Panc1 (cell line): ENCODE measurements around the gene RAI14. TPM values are rescaled to one million over a fixed set of nuclear protein-coding genes. Genes with fewer than 3 reads are reported as not detected.

Experiments used
- ATAC-seq: fragments of 200-7000 bp; cut with Tn5 transposase; 2 replicates; pipeline ENCODE4 v1.9.1; 2020; ENCODE audit warnings: mild to moderate bottlenecking, moderate library complexity
- BruUV-seq: library from RNA; stranded (reverse); fragments of 400-500 nt; replicated peaks from 2 replicates; lab custom pipeline; 2021; lab: Mats Ljungman, UMichigan
- CTCF ChIA-PET: fragments of 300-600 bp; sonication (Branson Sonifier 250); formaldehyde crosslinking; loops from one replicate; lab custom pipeline; 2022; ENCODE audit warnings: antibody characterized with exemption; lab: Charles Lee
- POLR2A ChIA-PET: fragments of 300-600 bp; sonication (Branson Sonifier 250); formaldehyde crosslinking; loops from one replicate; lab custom pipeline; 2022; ENCODE audit warnings: antibody characterized with exemption; lab: Charles Lee
- DNase-seq: peaks from one replicate; pipeline ENCODE4 v3.0.0-alpha.2; 2010; ENCODE audit warnings: low read depth, low spot score
- H3K27ac ChIP-seq: 2 replicates; pipeline ENCODE4 v1.5.1; 2011; ENCODE audit warnings: mild to moderate bottlenecking, low read length, inconsistent platforms
- H3K27me3 ChIP-seq: fragments of 200-500 bp; sonication (Bioruptor generic); 2 replicates; pipeline ENCODE4 v1.6.0; 2014; ENCODE audit warnings: low read length, inconsistent platforms; ENCODE audit not compliant: control insufficient read depth, insufficient read depth
- H3K36me3 ChIP-seq: fragments of 200-500 bp; sonication (Bioruptor generic); 2 replicates; pipeline ENCODE4 v1.5.1; 2014; ENCODE audit warnings: inconsistent platforms, mild to moderate bottlenecking, low read length, moderate library complexity; ENCODE audit not compliant: control insufficient read depth, insufficient read depth
- H3K4me1 ChIP-seq: 2 replicates; pipeline ENCODE4 v1.5.1; 2011; ENCODE audit warnings: inconsistent platforms, mild to moderate bottlenecking, low read length, moderate library complexity; ENCODE audit not compliant: control insufficient read depth, insufficient read depth
- H3K4me3 ChIP-seq, 2 experiments: 2 replicates each; pipeline ENCODE4 v1.5.1; 2011 to 2012; ENCODE audit warnings: low read depth in 2 of 2, low read length in 2 of 2, mild to moderate bottlenecking in 2 of 2, inconsistent platforms in 1 of 2, moderate library complexity in 1 of 2
- H3K9me3 ChIP-seq: fragments of 200-500 bp; sonication (Bioruptor generic); 2 replicates; pipeline ENCODE4 v1.5.1; 2014; ENCODE audit warnings: low read depth, mild to moderate bottlenecking, inconsistent platforms, low read length, moderate library complexity; ENCODE audit not compliant: control insufficient read depth, insufficient read depth
- CTCF ChIP-seq: fragments of 450-650 bp; IDR thresholded peaks from 2 replicates; pipeline ENCODE4 v1.5.1; 2017; ENCODE audit warnings: mild to moderate bottlenecking
- POLR2AphosphoS5 ChIP-seq: IDR thresholded peaks from 2 replicates; pipeline ENCODE4 v1.6.1; 2012; ENCODE audit warnings: mild to moderate bottlenecking, low read depth, low read length, moderate library complexity
- REST ChIP-seq, 2 experiments: IDR thresholded peaks; 2 replicates each; pipeline ENCODE4 v1.6.1; 2011 to 2012; ENCODE audit warnings: low read depth in 2 of 2, control low read depth in 1 of 2, low read length in 1 of 2, mild to moderate bottlenecking in 1 of 2, moderate library complexity in 1 of 2; ENCODE audit not compliant: insufficient read depth in 1 of 2
- SIN3A ChIP-seq: IDR thresholded peaks from 2 replicates; pipeline ENCODE4 v1.6.1; 2012; ENCODE audit warnings: low read depth, mild to moderate bottlenecking, low read length, moderate library complexity, borderline replicate concordance; ENCODE audit not compliant: insufficient read depth
- TCF7L2 ChIP-seq: IDR thresholded peaks from 2 replicates; pipeline ENCODE4 v1.6.1; 2011; ENCODE audit warnings: mild to moderate bottlenecking, low read depth, low read length, inconsistent platforms
- in situ Hi-C: cut with HindIII; loops from 2 replicates; pipeline ENCODE4 v1.10.0; 2016; ENCODE audit warnings: low sequenced_read_pairs, low pct_unique_long_range_greater_than_20kb
- intact Hi-C: fragments of 100-400 bp; cut with micrococcal nuclease; formaldehyde crosslinking; loops from one replicate; pipeline ENCODE4 v1.10.0; 2022; ENCODE audit not compliant: unreplicated experiment
- total RNA-seq: library from RNA; stranded (reverse); gene quantifications from one replicate; pipeline ENCODE4 v1.2.1, GENCODE V29; 2021; ENCODE audit not compliant: unreplicated experiment

Gene RAI14
- total RNA-seq, 1 experiment from 2014 or later: 18.5 TPM

- H3K27ac ChIP-seq: no peak overlapping the region
- in situ Hi-C loops (no loop called here), intact Hi-C loops (loop anchor here (10.0 kb wide), 1 partner anchor 236 kb away; no protein-coding TSS in a partner anchor)
- H3K36me3 ChIP-seq: no peaks in the 10 kb centered on the region; the same call in 1 of the 2 replicates
- DNase-seq (no peak), ATAC-seq (no peak)
- no peak overlapping the region for H3K4me3 ChIP-seq
- TF ChIP-seq SIN3A (no peak), POLR2AphosphoS5 (no peak), TCF7L2 (no peak), REST (IDR thresholded peaks at IDR 0.05; ENCODE audit: insufficient read depth in 1 of 2, low read depth in 2 of 2, low read length in 1 of 2) (no peak), CTCF (no peak)
- BruUV-seq: no TSS peak
- H3K27me3 ChIP-seq: peaks cover 9% of the 10 kb centered on the region
- POLR2A ChIA-PET: no interaction called here
- CTCF ChIA-PET: no interaction called here
- H3K4me1 ChIP-seq: peaks cover 8% of the 10 kb centered on the region; the same call in 1 of the 2 replicates
- no peaks in the 10 kb centered on the region for H3K9me3 ChIP-seq
These were observed 3.0 kb downstream of the RAI14 start for GRCh38 chr5:34659168-34659567.

- CTCF ChIA-PET: no interaction called here
- POLR2A ChIA-PET: no interaction called here
- no peak for ATAC-seq
- peaks cover 4% of the 10 kb centered on the region; the same call in 1 of the 2 replicates for H3K4me1 ChIP-seq
- intact Hi-C loops (no loop called here), in situ Hi-C loops (no loop called here)
- no peaks in the 10 kb centered on the region for H3K9me3 ChIP-seq
- H3K4me3 ChIP-seq: no peak overlapping the region
- no peaks in the 10 kb centered on the region; the same call in 1 of the 2 replicates for H3K36me3 ChIP-seq
- H3K27ac ChIP-seq: no peak overlapping the region
- no peaks in the 10 kb centered on the region for H3K27me3 ChIP-seq
- no TSS peak for BruUV-seq
- TF ChIP-seq POLR2AphosphoS5: no peak
- no peak for TF ChIP-seq REST (IDR thresholded peaks at IDR 0.05; ENCODE audit: insufficient read depth in 1 of 2, low read depth in 2 of 2, low read length in 1 of 2)
- no peak for TF ChIP-seq TCF7L2
- no peak for DNase-seq
These were observed 4.3 kb downstream of the RAI14 start for GRCh38 chr5:34660444-34660843.
